ENCODE results near the gene PABPN1L. TPM values are rescaled to one million over a fixed set of nuclear protein-coding genes. Genes with fewer than 3 reads are reported as not detected.

PABPN1L gene
- polyA plus RNA-seq, 2 of the 4 experiments (the other 2 are of a cell fraction) = not detected

DNA sequence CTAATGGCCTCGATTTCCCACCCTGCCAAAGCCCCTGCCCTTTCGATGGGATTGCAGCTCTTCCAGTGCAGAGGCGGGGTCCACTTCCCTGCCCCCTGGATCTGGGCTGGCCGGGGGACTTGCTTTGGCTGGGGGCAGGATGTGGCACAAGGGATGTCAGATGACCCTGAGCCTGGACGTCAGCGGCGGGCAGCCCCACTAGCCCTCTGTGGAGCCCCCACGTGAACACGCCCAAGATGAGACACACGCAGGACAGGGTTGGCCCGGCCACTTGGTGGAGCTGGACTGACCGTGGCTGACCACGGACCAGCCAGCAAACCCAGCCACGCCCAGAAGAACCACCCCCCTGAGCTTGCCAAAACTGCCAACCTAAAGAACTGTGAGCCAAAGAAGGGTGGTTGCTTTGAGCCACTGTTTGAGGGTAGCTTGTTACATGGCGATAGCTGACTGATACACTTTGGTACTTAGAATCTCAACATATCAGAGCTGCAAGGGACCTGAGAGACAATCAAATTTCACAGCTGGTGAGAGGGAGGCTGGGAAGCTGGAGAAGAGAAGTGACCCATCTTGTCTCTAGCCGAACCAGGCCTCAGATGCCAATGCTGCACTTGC lies 46.6 kb upstream of the PABPN1L start:
- H3K4me3 ChIP-seq = no peak overlapping the region
- TF ChIP-seq, protein P1, sequence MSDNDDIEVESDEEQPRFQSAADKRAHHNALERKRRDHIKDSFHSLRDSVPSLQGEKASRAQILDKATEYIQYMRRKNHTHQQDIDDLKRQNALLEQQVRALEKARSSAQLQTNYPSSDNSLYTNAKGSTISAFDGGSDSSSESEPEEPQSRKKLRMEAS (IDR thresholded peaks at IDR 0.05) = no peak
- TF ChIP-seq, protein P2, sequence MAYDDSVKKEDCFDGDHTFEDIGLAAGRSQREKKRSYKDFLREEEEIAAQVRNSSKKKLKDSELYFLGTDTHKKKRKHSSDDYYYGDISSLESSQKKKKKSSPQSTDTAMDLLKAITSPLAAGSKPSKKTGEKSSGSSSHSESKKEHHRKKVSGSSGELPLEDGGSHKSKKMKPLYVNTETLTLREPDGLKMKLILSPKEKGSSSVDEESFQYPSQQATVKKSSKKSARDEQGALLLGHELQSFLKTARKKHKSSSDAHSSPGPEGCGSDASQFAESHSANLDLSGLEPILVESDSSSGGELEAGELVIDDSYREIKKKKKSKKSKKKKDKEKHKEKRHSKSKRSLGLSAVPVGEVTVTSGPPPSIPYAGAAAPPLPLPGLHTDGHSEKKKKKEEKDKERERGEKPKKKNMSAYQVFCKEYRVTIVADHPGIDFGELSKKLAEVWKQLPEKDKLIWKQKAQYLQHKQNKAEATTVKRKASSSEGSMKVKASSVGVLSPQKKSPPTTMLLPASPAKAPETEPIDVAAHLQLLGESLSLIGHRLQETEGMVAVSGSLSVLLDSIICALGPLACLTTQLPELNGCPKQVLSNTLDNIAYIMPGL (CRISPR knock-in tag; IDR thresholded peaks at IDR 0.05; ENCODE audit: borderline replicate concordance) = no peak
- TF ChIP-seq KDM1A (IDR thresholded peaks at IDR 0.05; ENCODE audit: low read depth) (no peak), EHMT2 (IDR thresholded peaks at IDR 0.05; ENCODE audit: low read depth) (no peak), GATA3 (IDR thresholded peaks at IDR 0.05; ENCODE audit: borderline replicate concordance) (no peak), CBX8 (IDR thresholded peaks at IDR 0.05) (no peak), CHD2 (IDR thresholded peaks at IDR 0.05; ENCODE audit: low read length, partially characterized antibody) (no peak), RFX5 (IDR thresholded peaks at IDR 0.05) (no peak), HOXB5 (CRISPR knock-in tag; IDR thresholded peaks at IDR 0.05) (no peak), TFCP2L1 (CRISPR knock-in tag; IDR thresholded peaks at IDR 0.05) (no peak), ZNF302 (CRISPR knock-in tag; IDR thresholded peaks at IDR 0.05) (no peak), ZFP36 (IDR thresholded peaks at IDR 0.05; ENCODE audit: borderline replicate concordance, partially characterized antibody) (no peak), SREBF2 (IDR thresholded peaks at IDR 0.05) (no peak), KDM5A (IDR thresholded peaks at IDR 0.05) (no peak), HDAC2 (IDR thresholded peaks at IDR 0.05) (no peak), JUN (IDR thresholded peaks at IDR 0.05) (no peak), FOXS1 (CRISPR knock-in tag; IDR thresholded peaks at IDR 0.05) (no peak)
- TF ChIP-seq, protein P3, sequence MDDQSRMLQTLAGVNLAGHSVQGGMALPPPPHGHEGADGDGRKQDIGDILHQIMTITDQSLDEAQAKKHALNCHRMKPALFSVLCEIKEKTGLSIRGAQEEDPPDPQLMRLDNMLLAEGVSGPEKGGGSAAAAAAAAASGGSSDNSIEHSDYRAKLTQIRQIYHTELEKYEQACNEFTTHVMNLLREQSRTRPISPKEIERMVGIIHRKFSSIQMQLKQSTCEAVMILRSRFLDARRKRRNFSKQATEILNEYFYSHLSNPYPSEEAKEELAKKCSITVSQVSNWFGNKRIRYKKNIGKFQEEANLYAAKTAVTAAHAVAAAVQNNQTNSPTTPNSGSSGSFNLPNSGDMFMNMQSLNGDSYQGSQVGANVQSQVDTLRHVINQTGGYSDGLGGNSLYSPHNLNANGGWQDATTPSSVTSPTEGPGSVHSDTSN (IDR thresholded peaks at IDR 0.05) = no peak
- TF ChIP-seq, protein P4, sequence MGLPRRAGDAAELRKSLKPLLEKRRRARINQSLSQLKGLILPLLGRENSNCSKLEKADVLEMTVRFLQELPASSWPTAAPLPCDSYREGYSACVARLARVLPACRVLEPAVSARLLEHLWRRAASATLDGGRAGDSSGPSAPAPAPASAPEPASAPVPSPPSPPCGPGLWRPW (IDR thresholded peaks at IDR 0.05) = no peak
- no peak overlapping the region for H3K27ac ChIP-seq
- no peak for ATAC-seq
- H3K4me2 ChIP-seq = no peak overlapping the region
- FAIRE-seq = no peak
- no peaks in the 10 kb centered on the region; the same call in 2 of the 3 replicates for H3K4me1 ChIP-seq
- DNase-seq (ENCODE audit: low read depth in 1 of 2, low spot score in 1 of 2) = no peak
- 81% methylated on average over 12 of the region's 16 CpGs for WGBS (ENCODE audit: missing lambda C conversion rate)
- no peaks in the 10 kb centered on the region for H3K9me3 ChIP-seq
- CTCF ChIA-PET = interaction anchor here (0.5 to 1.0 kb wide), 2 partner anchors 11 to 160 kb away, joined by 3 read pairs; no protein-coding TSS in a partner anchor
- POLR2A ChIA-PET = no interaction called here

DNA sequence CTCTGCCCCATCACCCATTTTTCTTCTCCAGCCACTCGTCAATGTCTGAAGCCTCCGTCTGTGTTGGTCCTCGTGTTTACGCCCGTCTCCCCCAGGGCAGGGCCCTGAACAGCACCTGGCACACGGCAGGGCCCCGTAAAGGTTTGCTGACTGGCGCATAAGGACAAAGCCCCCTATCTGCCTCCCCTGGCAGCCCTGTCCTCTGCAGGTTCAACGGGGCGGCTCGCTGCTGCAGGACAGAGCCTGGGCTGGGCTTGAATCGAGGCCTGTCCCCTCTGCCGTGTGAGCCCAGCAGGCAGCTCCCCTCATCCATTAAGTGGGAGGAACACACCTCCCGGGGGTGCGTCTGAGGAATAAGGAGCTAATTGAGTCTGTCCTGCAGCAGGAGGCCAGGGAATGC lies 46.1 kb upstream of the PABPN1L start:
- 82% methylated on average over 7 of the region's 15 CpGs for WGBS (ENCODE audit: missing lambda C conversion rate)
- ATAC-seq (no peak), FAIRE-seq (no peak), DNase-seq (ENCODE audit: low read depth in 1 of 2, low spot score in 1 of 2) (no peak)
- Histone ChIP-seq H3K9me3 (no peaks in the 10 kb centered on the region), H3K4me2 (no peak overlapping the region), H3K27ac (no peak overlapping the region), H3K4me1 (peaks cover 4% of the 10 kb centered on the region; the same call in 1 of the 3 replicates), H3K4me3 (no peak overlapping the region)
- CTCF ChIA-PET = interaction anchor here (0.5 to 1.5 kb wide), 2 partner anchors 14 to 160 kb away, joined by 3 to 4 read pairs; no protein-coding TSS in a partner anchor
- POLR2A ChIA-PET = no interaction called here
- TF ChIP-seq RAD21 (conservative IDR thresholded peaks at IDR 0.05 in 1 of 2, IDR thresholded peaks at IDR 0.05 in 1 of 2) (no peak), JUN (IDR thresholded peaks at IDR 0.05) (no peak), ZC3H11A (IDR thresholded peaks at IDR 0.05) (no peak), RARB (CRISPR knock-in tag; IDR thresholded peaks at IDR 0.05) (no peak), RCOR1 (IDR thresholded peaks at IDR 0.05; ENCODE audit: low read depth, low read length) (no peak), ESRRA (IDR thresholded peaks at IDR 0.05; ENCODE audit: borderline replicate concordance, low read length) (no peak), GATA3 (IDR thresholded peaks at IDR 0.05; ENCODE audit: borderline replicate concordance) (no peak), SMC3 (IDR thresholded peaks at IDR 0.05) (no peak)
- TF ChIP-seq, protein P5, sequence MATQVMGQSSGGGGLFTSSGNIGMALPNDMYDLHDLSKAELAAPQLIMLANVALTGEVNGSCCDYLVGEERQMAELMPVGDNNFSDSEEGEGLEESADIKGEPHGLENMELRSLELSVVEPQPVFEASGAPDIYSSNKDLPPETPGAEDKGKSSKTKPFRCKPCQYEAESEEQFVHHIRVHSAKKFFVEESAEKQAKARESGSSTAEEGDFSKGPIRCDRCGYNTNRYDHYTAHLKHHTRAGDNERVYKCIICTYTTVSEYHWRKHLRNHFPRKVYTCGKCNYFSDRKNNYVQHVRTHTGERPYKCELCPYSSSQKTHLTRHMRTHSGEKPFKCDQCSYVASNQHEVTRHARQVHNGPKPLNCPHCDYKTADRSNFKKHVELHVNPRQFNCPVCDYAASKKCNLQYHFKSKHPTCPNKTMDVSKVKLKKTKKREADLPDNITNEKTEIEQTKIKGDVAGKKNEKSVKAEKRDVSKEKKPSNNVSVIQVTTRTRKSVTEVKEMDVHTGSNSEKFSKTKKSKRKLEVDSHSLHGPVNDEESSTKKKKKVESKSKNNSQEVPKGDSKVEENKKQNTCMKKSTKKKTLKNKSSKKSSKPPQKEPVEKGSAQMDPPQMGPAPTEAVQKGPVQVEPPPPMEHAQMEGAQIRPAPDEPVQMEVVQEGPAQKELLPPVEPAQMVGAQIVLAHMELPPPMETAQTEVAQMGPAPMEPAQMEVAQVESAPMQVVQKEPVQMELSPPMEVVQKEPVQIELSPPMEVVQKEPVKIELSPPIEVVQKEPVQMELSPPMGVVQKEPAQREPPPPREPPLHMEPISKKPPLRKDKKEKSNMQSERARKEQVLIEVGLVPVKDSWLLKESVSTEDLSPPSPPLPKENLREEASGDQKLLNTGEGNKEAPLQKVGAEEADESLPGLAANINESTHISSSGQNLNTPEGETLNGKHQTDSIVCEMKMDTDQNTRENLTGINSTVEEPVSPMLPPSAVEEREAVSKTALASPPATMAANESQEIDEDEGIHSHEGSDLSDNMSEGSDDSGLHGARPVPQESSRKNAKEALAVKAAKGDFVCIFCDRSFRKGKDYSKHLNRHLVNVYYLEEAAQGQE (IDR thresholded peaks at IDR 0.05) = no peak
- TF ChIP-seq, protein P6, sequence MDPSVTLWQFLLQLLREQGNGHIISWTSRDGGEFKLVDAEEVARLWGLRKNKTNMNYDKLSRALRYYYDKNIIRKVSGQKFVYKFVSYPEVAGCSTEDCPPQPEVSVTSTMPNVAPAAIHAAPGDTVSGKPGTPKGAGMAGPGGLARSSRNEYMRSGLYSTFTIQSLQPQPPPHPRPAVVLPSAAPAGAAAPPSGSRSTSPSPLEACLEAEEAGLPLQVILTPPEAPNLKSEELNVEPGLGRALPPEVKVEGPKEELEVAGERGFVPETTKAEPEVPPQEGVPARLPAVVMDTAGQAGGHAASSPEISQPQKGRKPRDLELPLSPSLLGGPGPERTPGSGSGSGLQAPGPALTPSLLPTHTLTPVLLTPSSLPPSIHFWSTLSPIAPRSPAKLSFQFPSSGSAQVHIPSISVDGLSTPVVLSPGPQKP (IDR thresholded peaks at IDR 0.05; ENCODE audit: low read depth, low read length) = no peak
- TF ChIP-seq, protein P2 (CRISPR knock-in tag; IDR thresholded peaks at IDR 0.05; ENCODE audit: borderline replicate concordance) = no peak
- TF ChIP-seq, protein P4 (IDR thresholded peaks at IDR 0.05) = no peak
